ENCODE data around the gene FAM199X. TPM values are rescaled to one million over a fixed set of nuclear protein-coding genes. Genes with fewer than 3 reads are reported as not detected.

The FAM199X gene
- total and polyA plus RNA-seq, 2 experiments from 2014 or later: 11.0 to 18.7 TPM

DNA sequence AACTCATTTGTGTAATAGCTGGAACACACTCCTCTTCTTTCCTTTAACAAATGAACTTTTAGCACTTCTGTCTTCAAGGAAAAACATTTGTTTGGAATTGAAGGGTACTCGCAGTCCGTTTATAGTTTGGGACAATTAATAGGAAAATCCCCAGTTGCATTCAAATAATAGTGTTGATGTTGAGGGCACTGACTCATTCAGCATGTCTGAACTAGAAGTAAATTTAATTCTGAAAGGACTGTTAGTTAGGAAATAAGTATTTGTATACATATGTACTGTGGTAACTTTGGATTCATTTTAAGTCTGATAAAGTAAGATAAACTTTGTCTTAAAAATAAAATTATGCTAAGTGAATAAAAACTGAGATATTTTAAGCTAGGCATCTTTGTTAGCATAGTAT is 27.2 kb downstream of the FAM199X start:
- DNase-seq (ENCODE audit: low spot score): no peak
- H3K36me3 Mint-ChIP-seq (ENCODE audit: low read depth): peaks cover 13% of the 10 kb centered on the region; the same call in 2 of the 3 replicates
- Histone ChIP-seq H3F3A (replicated peaks; ENCODE audit: low read depth) (no peaks in the 10 kb centered on the region), H3K4me3 (no peak overlapping the region), H3K4me2 (no peak overlapping the region), H2AFZ (no peak overlapping the region), H3K27me3 (ENCODE audit: insufficient read depth) (no peaks in the 10 kb centered on the region), H3K36me3 (ENCODE audit: insufficient read depth) (no peaks in the 10 kb centered on the region), H3K79me2 (replicated peaks; ENCODE audit: insufficient read depth) (no peaks in the 10 kb centered on the region), H3K27ac (ENCODE audit: low read depth) (no peak overlapping the region), H4K20me1 (replicated peaks; ENCODE audit: insufficient read depth) (no peaks in the 10 kb centered on the region), H3K9me2 (ENCODE audit: insufficient read depth) (no peaks in the 10 kb centered on the region), H3K4me1 (ENCODE audit: insufficient read depth) (no peaks in the 10 kb centered on the region)
- H3K4me1 Mint-ChIP-seq: no peaks in the 10 kb centered on the region
- H3K9me3 Mint-ChIP-seq: no peaks in the 10 kb centered on the region
- H3K4me3 Mint-ChIP-seq: no peak overlapping the region
- no peak overlapping the region for H3K27ac Mint-ChIP-seq
- no peaks in the 10 kb centered on the region for H3K27me3 Mint-ChIP-seq (ENCODE audit: insufficient read depth, low read depth, poor library complexity)
- no peak for ATAC-seq
- TF ChIP-seq, protein P1, sequence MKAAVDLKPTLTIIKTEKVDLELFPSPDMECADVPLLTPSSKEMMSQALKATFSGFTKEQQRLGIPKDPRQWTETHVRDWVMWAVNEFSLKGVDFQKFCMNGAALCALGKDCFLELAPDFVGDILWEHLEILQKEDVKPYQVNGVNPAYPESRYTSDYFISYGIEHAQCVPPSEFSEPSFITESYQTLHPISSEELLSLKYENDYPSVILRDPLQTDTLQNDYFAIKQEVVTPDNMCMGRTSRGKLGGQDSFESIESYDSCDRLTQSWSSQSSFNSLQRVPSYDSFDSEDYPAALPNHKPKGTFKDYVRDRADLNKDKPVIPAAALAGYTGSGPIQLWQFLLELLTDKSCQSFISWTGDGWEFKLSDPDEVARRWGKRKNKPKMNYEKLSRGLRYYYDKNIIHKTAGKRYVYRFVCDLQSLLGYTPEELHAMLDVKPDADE (IDR thresholded peaks at IDR 0.05): no peak
- TF ChIP-seq CREB1 (CRISPR knock-in tag; IDR thresholded peaks at IDR 0.05; ENCODE audit: low read depth): no peak
- no peak for TF ChIP-seq ZNF114 (CRISPR knock-in tag; IDR thresholded peaks at IDR 0.05)
- TF ChIP-seq ZNF331 (CRISPR knock-in tag; IDR thresholded peaks at IDR 0.05; ENCODE audit: low read depth): no peak
- TF ChIP-seq, protein P2, sequence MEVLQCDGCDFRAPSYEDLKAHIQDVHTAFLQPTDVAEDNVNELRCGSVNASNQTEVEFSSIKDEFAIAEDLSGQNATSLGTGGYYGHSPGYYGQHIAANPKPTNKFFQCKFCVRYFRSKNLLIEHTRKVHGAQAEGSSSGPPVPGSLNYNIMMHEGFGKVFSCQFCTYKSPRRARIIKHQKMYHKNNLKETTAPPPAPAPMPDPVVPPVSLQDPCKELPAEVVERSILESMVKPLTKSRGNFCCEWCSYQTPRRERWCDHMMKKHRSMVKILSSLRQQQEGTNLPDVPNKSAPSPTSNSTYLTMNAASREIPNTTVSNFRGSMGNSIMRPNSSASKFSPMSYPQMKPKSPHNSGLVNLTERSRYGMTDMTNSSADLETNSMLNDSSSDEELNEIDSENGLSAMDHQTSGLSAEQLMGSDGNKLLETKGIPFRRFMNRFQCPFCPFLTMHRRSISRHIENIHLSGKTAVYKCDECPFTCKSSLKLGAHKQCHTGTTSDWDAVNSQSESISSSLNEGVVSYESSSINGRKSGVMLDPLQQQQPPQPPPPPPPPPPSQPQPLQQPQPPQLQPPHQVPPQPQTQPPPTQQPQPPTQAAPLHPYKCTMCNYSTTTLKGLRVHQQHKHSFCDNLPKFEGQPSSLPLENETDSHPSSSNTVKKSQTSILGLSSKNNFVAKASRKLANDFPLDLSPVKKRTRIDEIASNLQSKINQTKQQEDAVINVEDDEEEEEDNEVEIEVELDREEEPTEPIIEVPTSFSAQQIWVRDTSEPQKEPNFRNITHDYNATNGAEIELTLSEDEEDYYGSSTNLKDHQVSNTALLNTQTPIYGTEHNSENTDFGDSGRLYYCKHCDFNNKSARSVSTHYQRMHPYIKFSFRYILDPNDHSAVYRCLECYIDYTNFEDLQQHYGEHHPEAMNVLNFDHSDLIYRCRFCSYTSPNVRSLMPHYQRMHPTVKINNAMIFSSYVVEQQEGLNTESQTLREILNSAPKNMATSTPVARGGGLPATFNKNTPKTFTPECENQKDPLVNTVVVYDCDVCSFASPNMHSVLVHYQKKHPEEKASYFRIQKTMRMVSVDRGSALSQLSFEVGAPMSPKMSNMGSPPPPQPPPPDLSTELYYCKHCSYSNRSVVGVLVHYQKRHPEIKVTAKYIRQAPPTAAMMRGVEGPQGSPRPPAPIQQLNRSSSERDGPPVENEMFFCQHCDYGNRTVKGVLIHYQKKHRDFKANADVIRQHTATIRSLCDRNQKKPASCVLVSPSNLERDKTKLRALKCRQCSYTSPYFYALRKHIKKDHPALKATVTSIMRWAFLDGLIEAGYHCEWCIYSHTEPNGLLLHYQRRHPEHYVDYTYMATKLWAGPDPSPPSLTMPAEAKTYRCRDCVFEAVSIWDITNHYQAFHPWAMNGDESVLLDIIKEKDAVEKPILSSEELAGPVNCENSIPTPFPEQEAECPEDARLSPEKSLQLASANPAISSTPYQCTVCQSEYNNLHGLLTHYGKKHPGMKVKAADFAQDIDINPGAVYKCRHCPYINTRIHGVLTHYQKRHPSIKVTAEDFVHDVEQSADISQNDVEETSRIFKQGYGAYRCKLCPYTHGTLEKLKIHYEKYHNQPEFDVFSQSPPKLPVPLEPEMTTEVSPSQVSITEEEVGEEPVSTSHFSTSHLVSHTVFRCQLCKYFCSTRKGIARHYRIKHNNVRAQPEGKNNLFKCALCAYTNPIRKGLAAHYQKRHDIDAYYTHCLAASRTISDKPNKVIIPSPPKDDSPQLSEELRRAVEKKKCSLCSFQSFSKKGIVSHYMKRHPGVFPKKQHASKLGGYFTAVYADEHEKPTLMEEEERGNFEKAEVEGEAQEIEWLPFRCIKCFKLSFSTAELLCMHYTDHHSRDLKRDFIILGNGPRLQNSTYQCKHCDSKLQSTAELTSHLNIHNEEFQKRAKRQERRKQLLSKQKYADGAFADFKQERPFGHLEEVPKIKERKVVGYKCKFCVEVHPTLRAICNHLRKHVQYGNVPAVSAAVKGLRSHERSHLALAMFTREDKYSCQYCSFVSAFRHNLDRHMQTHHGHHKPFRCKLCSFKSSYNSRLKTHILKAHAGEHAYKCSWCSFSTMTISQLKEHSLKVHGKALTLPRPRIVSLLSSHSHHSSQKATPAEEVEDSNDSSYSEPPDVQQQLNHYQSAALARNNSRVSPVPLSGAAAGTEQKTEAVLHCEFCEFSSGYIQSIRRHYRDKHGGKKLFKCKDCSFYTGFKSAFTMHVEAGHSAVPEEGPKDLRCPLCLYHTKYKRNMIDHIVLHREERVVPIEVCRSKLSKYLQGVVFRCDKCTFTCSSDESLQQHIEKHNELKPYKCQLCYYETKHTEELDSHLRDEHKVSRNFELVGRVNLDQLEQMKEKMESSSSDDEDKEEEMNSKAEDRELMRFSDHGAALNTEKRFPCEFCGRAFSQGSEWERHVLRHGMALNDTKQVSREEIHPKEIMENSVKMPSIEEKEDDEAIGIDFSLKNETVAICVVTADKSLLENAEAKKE (CRISPR knock-in tag; IDR thresholded peaks at IDR 0.05): no peak
- TF ChIP-seq EZH2 (IDR thresholded peaks at IDR 0.05; ENCODE audit: low read depth, unreplicated experiment): no peak
- no peak for TF ChIP-seq POLR2AphosphoS5 (IDR thresholded peaks at IDR 0.05; ENCODE audit: low read depth)
- TF ChIP-seq EZH2phosphoT487 (IDR thresholded peaks at IDR 0.05; ENCODE audit: unreplicated experiment): no peak

Measured in GM23338 (cell line).